Measurements from ENCODE around the gene ALDH8A1. TPM values are rescaled to one million over a fixed set of nuclear protein-coding genes. Genes with fewer than 3 reads are reported as not detected.

Gene ALDH8A1
- polyA plus RNA-seq, 4 donors, result 1.3 to 32.8 (median 21.1) TPM

GRCh38 chr6:134873500-134874388 lies 76.2 kb downstream of the ALDH8A1 start:
- DNase-seq (ENCODE audit: low read depth in 4 of 4, low spot score in 3 of 4), result no peak

GRCh38 chr6:134870677-134871498 lies 79.0 kb downstream of the ALDH8A1 start:
- no peak for DNase-seq (ENCODE audit: low read depth in 4 of 4, low spot score in 3 of 4)

- no peak for DNase-seq (ENCODE audit: low read depth in 4 of 4, low spot score in 3 of 4)
These were observed 81.1 kb downstream of the ALDH8A1 start for GRCh38 chr6:134868812-134869211.

Other genes starting within 250 kb of the ALDH8A1 start
- gene HBS1L, start 104.7 kb upstream of the ALDH8A1 start, polyA plus RNA-seq (ENCODE audit: insufficient read length in 4 of 4), result 10 to 100 TPM; 61.5 to 88.8 (median 68.6) TPM
- gene MYB, start 231.2 kb upstream of the ALDH8A1 start, polyA plus RNA-seq (ENCODE audit: insufficient read length in 4 of 4), result 1 to 10 TPM; 1.5 to 5.1 (median 4.7) TPM

Data from left renal pelvis (tissue), 4 donors.